NCI-H1930 (cell line): ENCODE measurements around the gene ADM2.
"Not testable (repeated sequence)": the region's sequence is repeated elsewhere in the genome, so short reads cannot be mapped to it uniquely, and the experiment has no call there.

Experiments
- DNase-seq, 2 experiments: peaks; one replicate each; lab custom pipeline; 2025; lab: John Stamatoyannopoulos, UW

Gene ADM2

DNA sequence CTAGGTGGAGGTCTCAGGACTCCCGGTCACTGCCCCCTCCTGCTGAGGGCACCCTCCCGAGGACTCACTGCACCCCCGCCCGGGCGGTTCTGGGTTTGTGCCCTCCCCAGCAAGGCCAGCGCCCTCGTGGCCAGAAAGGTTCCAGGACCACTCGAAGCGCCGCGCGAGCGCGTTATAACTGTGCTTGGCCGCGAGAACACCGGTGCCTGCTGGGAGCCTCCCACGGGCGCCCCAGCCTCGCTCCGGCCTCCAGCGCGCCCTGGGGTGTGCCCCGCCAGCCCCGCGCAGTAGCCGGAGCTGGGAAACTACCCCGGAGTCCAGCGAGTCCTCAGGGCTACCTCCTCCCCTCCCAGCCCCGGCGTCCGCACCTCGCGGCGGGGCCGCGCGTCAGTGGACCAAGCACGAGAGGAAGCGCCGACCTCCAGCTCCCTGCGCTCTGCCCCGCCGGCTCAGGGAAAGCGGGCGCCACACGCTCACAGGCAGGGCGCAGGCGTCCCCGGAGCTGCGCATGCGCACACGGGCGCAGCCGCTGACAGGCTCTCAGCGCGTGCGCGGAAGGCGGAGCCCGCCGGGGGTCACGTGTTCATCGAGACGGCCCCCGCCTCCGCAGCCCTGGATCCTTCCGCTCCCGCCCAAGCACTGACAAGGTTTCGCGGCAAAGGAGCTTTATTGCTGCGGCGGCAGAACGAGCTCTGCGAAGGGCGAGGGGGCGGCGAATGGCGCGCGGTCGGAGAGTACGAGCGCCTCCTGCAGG, 43.9 kb downstream of the ADM2 start, which contains the start of gene SCO2:
Gene SCO2, minus strand, starts transcription at position 495 of the 754 bp plus-strand sequence. CDS start 1,187 bp downstream, outside the sequence.
- peak; percentile 91 to 98 for DNase-seq

GRCh38 chr22:50525858-50526107, 44.4 kb downstream of the ADM2 start:
- DNase-seq, result no peak

GRCh38 chr22:50526108-50526833, 44.9 kb downstream of the ADM2 start:
- DNase-seq, result peak; percentile 68 to 75

DNA sequence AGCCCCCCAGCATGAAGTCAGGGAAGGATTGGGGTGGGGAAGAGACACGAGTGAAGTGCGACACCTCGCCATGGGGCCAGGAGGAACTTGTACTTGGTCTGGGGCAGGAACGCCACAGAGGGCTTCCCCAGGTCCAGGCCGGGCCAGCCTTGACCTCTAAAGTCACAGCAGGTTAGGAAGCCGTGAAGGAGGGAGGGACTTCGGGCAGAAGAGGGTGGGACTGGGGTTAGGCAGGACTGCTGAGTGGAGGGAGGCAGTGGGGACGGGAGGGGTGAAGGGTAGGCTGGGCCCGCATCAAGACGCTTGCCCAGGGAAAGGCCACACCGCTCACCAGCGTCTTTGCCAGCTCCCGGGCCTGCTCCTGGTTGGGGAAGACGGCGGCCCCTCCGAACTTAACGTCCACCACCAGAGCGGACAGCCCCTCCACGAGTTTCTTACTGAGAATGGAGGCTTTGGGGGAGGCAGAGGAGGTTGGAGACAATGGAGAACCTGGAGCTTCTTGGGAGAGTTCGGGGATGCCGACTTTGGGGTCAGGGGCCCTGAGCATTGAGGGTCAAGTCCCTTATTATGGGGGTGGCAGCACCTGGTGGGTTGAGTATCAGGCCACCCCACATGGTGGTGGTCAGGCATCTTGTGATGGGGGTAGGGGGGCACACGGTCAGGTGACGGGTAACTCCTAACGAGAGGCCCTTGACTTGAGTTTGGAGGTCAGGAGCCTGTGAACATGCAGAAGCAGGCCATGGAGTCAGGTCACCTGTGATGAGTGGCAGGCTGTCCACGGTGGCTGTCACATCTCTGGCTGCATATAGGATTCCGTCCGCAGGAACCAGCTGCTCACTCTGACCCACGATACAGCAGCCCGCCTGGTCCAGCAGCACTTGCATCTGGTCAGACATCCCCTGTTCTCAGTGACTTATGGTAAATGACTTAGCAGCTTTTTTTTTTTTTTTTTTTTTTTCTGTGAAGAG, 45.8 kb downstream of the ADM2 start:
- no peak for DNase-seq

DNA sequence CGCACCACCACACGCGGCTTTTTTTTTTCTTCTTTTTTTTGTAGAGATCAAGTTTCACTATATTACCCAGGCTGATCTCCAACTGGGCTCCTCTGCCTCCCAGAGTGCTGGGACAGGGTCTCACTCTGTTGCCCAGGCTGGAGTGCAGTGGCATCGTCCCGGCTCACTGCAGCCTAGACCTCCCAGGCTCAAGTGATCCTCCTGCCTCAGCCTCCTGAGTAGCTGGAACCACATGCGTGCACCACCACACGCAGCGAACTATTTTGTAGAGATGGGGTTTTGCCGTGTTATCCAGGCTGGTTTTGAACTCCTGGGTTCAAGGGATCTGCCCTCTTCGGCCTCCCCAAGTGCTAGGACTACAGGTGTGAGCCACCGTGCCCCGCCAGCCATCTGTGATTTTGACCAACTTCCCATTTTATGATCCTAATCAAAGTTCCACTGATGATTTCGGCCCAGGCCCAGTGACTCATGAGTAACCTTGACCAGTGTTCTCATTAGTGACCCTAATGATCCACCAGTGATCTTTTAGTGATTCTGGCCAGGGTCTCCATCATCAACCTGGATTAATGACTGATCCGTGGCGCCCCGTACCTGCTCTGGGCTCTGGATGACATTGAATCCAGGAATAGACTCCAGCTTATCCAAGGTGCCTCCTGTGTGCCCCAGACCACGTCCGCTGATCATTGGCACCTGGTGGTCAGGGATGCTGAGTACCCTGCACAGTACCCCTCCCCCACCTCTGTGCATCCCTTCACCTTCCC, 46.8 kb downstream of the ADM2 start:
- DNase-seq, result no peak

GRCh38 chr22:50528682-50529415, 47.5 kb downstream of the ADM2 start:
- no peak for DNase-seq

DNA sequence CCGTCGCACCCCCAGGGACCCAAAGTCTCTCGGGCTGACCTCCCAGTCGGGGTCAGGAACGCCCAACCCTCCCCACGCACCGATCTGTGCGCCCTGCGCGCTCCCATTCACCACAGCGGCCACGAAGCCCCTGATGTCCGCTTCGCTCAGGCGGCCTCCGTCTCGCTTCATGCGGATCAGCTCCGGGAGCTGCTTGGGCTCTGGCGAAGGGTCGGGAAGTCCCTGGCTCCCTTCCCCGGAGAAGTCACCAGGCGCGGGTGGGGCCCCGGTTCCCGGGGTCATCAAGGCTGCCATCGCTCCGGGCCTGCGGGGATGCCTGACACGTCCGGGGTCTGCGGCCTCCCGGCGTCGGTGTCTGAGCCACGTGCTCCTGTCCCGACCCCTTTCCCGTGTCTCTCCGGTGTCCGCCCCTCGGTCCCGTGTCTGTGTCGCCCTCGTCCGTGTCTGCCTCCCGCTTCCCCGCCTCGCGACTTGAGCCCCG, 48.1 kb downstream of the ADM2 start:
- no peak for DNase-seq

GRCh38 chr22:50529897-50530579, 48.7 kb downstream of the ADM2 start, which contains the start of gene TYMP:
Gene TYMP, minus strand, starts transcription at chr22:50530012. Its CDS starts 303 bp downstream, at chr22:50529709.
- DNase-seq, result peak in 1 of 2 experiments; percentile 43

DNA sequence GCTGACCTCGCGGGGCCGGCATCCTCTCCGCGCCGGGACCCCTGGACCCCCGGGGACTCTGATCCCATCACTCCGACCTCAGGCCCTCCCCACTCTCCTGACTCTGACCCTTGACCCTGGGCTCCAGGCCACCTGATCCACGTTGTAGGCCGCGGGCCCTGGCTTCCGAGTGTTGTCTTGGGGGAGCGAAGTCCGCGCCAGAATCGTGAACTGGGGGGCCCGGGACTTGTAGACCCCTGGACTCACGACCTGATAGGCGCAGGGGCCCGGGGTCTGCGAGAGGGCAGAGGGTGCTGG, 49.2 kb downstream of the ADM2 start:
- no peak for DNase-seq

DNA sequence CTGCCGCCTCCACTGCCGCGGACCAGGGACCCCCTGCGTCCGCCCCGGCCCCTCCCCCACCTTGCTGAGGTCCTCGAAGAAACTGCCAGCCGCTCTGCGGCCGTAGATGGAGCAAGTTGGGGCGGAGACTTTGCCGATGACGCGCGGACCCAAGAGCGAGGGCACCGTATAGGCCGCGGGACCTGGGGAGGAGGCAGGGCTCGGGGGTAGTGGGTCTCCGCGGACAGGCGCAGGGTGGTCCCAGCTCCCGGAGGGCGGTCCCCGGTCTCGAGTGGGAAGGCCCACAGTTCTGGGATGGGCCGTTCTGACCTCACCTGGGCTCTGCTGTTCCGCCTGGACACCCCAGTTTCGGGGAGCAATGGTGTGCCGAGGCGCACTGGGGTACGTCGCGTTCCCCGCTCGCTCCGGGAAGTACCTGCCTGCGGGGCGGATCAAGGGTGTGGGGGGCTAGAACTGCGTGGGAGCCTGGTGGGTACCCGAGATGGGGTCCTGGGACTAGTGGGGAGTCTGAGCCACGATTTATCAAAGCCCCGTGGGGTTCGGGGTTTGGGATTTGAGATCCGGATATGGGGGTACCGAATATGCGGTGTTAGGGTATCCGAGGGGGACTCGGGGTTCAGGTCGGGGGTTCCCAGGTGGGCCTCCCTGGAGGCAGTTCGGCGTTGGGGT, 49.7 kb downstream of the ADM2 start:
- peak; percentile 59 to 74 for DNase-seq

DNA sequence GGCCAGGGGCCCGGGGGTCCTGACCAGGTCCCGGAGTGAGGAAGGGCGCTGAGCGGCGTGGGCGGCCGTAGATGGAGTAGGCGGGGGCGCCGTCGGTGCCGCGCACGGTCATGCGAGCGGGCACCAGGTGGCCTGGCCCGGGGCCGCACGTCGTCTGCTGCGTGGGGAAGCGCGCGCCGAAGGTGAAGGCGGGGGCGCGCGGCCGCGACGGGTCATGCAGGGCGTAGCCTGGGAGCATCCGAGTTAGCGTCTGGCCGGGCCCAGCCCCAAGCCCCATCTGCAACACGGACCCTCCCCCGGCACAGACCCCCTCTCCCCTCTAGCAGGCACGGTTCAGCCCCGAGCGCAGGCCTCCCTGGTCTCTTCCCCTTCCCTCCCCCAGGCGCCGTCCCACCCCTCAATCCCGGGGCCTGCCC, 50.2 kb downstream of the ADM2 start:
- DNase-seq, result peak in 1 of 2 experiments; percentile 35

- no peak for DNase-seq
Measured at GRCh38 chr22:50531962-50532674, 50.8 kb downstream of the ADM2 start.

- DNase-seq, result no peak
Measured at GRCh38 chr22:50532824-50533796, 51.8 kb downstream of the ADM2 start.

DNA sequence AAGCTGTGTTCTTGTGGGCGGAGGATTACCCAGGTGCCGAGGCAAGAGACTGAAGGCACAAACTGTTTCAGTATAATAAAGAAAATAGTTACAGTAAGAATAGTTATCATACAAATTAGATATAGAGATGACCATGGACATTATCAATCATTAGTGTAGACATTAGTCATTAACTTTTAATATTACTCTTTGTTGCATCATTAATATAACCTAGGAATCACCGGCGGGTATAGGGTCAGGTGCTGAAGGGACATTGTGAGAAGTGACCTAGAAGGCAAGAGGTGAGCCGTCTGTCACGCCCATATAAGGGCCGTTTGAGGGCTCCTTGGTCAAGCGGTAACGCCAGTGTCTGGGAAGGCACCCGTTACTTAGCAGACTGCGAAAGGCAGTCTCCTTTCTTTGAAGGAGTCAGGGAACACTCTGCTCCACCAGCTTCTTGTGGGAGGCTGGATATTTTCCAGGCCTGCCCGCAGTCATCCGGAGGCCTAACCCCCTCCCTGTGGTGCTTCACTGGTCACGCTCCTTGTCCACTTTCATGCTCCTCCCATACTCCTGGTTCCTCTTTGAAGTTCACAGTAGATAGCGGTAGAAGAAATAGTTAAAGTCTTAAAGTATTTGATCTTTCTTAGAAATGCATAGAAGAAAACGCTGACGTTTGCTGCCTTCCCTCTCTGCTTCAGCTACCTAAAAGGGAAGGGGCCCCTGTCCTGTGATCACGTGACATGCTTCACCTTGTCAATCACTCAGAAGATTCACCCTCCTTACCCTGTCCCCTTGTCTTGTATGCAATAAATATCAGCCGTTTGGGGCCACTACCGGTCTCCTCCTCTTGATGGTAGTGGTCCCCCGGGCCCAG, 52.7 kb downstream of the ADM2 start:
- not testable (repeated sequence) for DNase-seq

DNA sequence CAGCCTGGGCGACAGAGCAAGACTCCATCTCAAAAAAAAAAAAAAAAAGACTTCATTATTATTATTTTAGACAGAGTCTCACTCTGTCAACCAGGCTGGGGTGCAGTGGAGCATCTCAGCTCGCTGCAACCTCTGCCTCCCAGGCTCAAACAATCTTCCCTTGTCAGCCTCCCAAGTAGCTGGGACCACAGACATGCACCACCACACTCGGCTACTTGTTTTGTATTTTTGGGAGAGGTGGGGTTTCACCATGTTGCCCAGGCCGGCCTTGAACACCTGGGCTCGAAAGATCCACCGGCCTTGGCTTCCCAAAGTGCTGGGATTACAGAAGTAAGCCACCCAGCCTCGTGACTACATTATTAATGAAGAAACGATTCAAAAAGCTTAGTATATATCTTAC, 53.8 kb downstream of the ADM2 start:
- no peak for DNase-seq
